Measurements from ENCODE around the gene RFT1. TPM values are rescaled to one million over a fixed set of nuclear protein-coding genes. Genes with fewer than 3 reads are reported as not detected.

The RFT1 gene
- total and polyA plus RNA-seq, 2 experiments from 2014 or later = 11.3 to 13.3 TPM

DNA sequence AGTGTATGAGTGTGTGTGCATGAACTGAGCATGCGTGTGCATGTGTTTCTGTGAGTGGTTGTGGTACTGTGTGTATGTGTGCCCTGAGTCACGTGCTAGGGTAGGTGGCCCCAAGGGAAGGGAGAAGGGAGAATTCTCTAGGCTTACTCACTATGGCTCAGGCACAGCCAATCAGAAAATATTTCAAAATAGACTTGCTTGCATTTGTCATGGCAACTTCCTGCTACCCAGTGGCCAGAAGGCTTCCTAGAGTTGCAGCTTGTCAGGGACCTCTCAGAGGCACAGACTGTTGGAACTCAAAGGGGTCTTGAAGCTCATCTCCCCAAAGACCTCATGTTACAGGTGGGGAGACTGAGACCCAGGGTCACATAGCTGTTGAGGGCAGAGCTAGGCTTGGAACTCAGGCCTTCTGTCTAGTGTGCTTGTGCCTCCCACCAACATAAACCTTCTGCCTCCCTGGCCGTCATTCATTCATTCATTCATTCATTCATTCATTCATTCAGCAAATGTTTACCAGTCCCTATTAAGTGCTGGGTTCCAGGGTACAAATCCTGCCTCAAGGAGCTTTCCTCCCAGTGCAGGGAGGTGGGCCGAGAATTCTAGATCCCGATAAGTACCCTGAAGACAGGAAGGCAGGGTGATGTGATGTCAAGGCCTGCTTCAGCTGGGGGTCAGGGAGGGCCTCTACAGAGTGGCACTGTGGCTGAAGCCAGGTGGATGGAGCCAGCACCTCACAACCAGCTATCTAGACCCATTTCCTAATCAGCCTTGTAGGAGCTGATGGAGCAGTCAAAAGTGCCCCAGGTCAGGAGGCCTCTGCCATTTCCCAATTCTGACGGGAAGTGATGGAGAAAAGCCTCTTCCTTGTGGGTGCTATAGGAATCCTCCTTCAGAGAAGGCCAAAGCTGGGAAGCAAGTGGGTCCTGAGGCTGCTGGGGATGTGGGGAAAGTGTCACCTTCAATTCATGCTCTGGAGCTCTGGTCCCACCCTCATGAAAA lies 10.9 kb upstream of the RFT1 start (continued):
- TF ChIP-seq, protein P1, sequence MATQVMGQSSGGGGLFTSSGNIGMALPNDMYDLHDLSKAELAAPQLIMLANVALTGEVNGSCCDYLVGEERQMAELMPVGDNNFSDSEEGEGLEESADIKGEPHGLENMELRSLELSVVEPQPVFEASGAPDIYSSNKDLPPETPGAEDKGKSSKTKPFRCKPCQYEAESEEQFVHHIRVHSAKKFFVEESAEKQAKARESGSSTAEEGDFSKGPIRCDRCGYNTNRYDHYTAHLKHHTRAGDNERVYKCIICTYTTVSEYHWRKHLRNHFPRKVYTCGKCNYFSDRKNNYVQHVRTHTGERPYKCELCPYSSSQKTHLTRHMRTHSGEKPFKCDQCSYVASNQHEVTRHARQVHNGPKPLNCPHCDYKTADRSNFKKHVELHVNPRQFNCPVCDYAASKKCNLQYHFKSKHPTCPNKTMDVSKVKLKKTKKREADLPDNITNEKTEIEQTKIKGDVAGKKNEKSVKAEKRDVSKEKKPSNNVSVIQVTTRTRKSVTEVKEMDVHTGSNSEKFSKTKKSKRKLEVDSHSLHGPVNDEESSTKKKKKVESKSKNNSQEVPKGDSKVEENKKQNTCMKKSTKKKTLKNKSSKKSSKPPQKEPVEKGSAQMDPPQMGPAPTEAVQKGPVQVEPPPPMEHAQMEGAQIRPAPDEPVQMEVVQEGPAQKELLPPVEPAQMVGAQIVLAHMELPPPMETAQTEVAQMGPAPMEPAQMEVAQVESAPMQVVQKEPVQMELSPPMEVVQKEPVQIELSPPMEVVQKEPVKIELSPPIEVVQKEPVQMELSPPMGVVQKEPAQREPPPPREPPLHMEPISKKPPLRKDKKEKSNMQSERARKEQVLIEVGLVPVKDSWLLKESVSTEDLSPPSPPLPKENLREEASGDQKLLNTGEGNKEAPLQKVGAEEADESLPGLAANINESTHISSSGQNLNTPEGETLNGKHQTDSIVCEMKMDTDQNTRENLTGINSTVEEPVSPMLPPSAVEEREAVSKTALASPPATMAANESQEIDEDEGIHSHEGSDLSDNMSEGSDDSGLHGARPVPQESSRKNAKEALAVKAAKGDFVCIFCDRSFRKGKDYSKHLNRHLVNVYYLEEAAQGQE (IDR thresholded peaks at IDR 0.05; ENCODE audit: unreplicated experiment) = no peak
- TF ChIP-seq EZH2 (IDR thresholded peaks at IDR 0.05; ENCODE audit: low read depth, unreplicated experiment) = no peak

DNA sequence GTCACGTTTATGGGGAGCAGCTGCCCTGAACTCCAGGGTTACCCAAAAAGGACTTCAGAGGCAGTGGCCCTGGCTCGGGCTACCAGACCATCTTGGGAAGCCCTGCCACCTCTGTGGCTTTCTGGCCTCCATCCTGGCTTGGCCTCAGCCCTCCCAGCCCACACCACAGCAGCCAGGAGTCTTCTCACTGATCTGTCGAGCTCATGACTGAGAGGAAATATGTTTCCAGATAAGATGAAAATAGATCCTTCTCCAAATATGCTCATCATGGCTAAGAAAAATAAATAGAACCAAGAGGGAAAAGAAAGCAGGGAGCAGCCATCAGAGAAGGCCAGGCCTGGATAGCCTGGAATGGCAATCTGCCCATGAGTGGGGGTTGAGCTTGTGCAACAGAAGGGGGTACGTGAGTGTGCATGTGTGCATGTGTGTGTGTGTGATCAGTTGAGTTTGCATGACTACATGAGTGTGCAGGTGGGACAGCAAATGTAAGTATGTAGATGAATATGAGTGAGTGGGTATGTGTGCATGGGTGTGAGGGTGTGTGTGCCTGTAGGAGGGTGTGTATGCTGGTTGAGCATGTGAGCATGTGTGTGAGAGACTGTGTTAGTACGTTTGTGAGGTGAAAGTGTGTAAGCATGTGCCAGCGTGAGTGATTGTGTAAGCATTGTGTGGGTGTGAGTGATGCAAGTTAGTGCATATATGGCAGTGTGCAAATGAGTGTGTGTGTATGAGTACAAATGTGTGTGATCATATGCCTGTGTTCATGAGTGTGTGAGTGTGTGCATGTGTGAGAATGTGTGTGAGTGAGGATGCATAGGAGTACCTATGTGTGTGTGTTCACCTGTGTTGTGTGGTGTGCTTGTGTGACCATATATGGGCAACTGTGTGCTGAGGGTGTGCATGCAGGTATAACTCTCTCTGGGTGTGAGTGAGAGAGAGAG lies 9.9 kb upstream of the RFT1 start:
- no peaks in the 10 kb centered on the region for H4K20me1 ChIP-seq (replicated peaks; ENCODE audit: insufficient read depth)
- H3K4me3 Mint-ChIP-seq = no peak overlapping the region
- TF ChIP-seq, protein P2, sequence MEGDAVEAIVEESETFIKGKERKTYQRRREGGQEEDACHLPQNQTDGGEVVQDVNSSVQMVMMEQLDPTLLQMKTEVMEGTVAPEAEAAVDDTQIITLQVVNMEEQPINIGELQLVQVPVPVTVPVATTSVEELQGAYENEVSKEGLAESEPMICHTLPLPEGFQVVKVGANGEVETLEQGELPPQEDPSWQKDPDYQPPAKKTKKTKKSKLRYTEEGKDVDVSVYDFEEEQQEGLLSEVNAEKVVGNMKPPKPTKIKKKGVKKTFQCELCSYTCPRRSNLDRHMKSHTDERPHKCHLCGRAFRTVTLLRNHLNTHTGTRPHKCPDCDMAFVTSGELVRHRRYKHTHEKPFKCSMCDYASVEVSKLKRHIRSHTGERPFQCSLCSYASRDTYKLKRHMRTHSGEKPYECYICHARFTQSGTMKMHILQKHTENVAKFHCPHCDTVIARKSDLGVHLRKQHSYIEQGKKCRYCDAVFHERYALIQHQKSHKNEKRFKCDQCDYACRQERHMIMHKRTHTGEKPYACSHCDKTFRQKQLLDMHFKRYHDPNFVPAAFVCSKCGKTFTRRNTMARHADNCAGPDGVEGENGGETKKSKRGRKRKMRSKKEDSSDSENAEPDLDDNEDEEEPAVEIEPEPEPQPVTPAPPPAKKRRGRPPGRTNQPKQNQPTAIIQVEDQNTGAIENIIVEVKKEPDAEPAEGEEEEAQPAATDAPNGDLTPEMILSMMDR (conservative IDR thresholded peaks at IDR 0.05; ENCODE audit: low read depth in 2 of 2) = no peak
- TF ChIP-seq NANOG (IDR thresholded peaks at IDR 0.05; ENCODE audit: borderline replicate concordance) (no peak), EZH2 (IDR thresholded peaks at IDR 0.05; ENCODE audit: low read depth, unreplicated experiment) (no peak), ZNF331 (CRISPR knock-in tag; IDR thresholded peaks at IDR 0.05; ENCODE audit: low read depth) (no peak), EZH2phosphoT487 (IDR thresholded peaks at IDR 0.05; ENCODE audit: unreplicated experiment) (no peak), STAT1 (IDR thresholded peaks at IDR 0.05; ENCODE audit: unreplicated experiment) (no peak), JUNB (IDR thresholded peaks at IDR 0.05; ENCODE audit: unreplicated experiment) (no peak), CREB1 (CRISPR knock-in tag; IDR thresholded peaks at IDR 0.05; ENCODE audit: low read depth) (no peak), POLR2AphosphoS5 (IDR thresholded peaks at IDR 0.05; ENCODE audit: low read depth) (no peak)
- TF ChIP-seq, protein P1 (IDR thresholded peaks at IDR 0.05; ENCODE audit: unreplicated experiment) = no peak

More for the DNA sequence above, 9.9 kb upstream of the RFT1 start:
- no peak overlapping the region for H3K4me3 ChIP-seq
- DNase-seq (ENCODE audit: low spot score) = no peak
- H2AFZ ChIP-seq = no peak overlapping the region
- Mint-ChIP-seq H3K27me3 (ENCODE audit: insufficient read depth, low read depth, poor library complexity) (peaks cover 10% of the 10 kb centered on the region), H3K9me3 (no peaks in the 10 kb centered on the region), H3K36me3 (ENCODE audit: low read depth) (no peaks in the 10 kb centered on the region), H3K4me1 (peaks cover 3% of the 10 kb centered on the region; the same call in 1 of the 3 replicates), H3K27ac (no peak overlapping the region)
- H3K27me3 ChIP-seq (ENCODE audit: insufficient read depth) = no peaks in the 10 kb centered on the region
- no peak overlapping the region for H3K4me2 ChIP-seq
- H3F3A ChIP-seq (replicated peaks; ENCODE audit: low read depth) = no peaks in the 10 kb centered on the region
- no peak overlapping the region for H3K27ac ChIP-seq (ENCODE audit: low read depth)
- H3K36me3 ChIP-seq (ENCODE audit: insufficient read depth) = no peaks in the 10 kb centered on the region
- no peaks in the 10 kb centered on the region for H3K4me1 ChIP-seq (ENCODE audit: insufficient read depth)
- no peak for ATAC-seq
- no peaks in the 10 kb centered on the region for H3K79me2 ChIP-seq (replicated peaks; ENCODE audit: insufficient read depth)
- H3K9me2 ChIP-seq (ENCODE audit: insufficient read depth) = no peaks in the 10 kb centered on the region
